ENCODE results near the gene ZFAND3. TPM values are rescaled to one million over a fixed set of nuclear protein-coding genes. Genes with fewer than 3 reads are reported as not detected.

ZFAND3 gene
- polyA plus RNA-seq, 1 of the 3 experiments (the other 2 are of a cell fraction) = 16.7 TPM

GRCh38 chr6:37981626-37982025, 162.1 kb downstream of the ZFAND3 start:
- 98% methylated on average over 2 of the region's 2 CpGs for WGBS (ENCODE audit: low lambda C conversion rate)
- peaks cover 10 to 13% of the 10 kb centered on the region in 2 experiments; a peak in 3 of 4 replicates for H3K4me1 ChIP-seq (ENCODE audit: control insufficient read depth in 1 of 2, insufficient read depth in 2 of 2, low read depth in 1 of 2, low read length in 1 of 2)
- no peak for DNase-seq
- no peak overlapping the region for H2AFZ ChIP-seq (ENCODE audit: low read depth)
- CTCF ChIA-PET = interaction anchor here (1.3 to 1.4 kb wide), 3 partner anchors 11 to 86 kb away, joined by 3 to 5 read pairs (median 3); no protein-coding TSS in a partner anchor
- no peak overlapping the region for H3K4me2 ChIP-seq
- peaks cover 92% of the 10 kb centered on the region for H4K20me1 ChIP-seq (ENCODE audit: insufficient read depth)
- no peaks in the 10 kb centered on the region for H3K36me3 ChIP-seq (replicated peaks in 1 of 2; ENCODE audit: control insufficient read depth in 1 of 2, insufficient read depth in 2 of 2, low read length in 1 of 2)
- H3K79me2 ChIP-seq (ENCODE audit: insufficient read depth) = peaks cover 97% of the 10 kb centered on the region
- no peak overlapping the region for H3K9ac ChIP-seq
- TF ChIP-seq SIN3A (IDR thresholded peaks at IDR 0.05; ENCODE audit: borderline replicate concordance, low read depth, low read length) = no peak
- TF ChIP-seq FOSL2 (IDR thresholded peaks at IDR 0.05; ENCODE audit: borderline replicate concordance, low read depth) = no peak
- TF ChIP-seq EZH2phosphoT487 (IDR thresholded peaks at IDR 0.05; ENCODE audit: borderline replicate concordance, low read depth) = no peak
- TF ChIP-seq RAD21 (IDR thresholded peaks at IDR 0.05; ENCODE audit: low read length) = no peak
- no peak for TF ChIP-seq TCF12 (IDR thresholded peaks at IDR 0.05)
- TF ChIP-seq CTCF (IDR thresholded peaks at IDR 0.05) = no peak
- TF ChIP-seq MAX (IDR thresholded peaks at IDR 0.05; ENCODE audit: low read depth) = no peak
- TF ChIP-seq SMC3 (IDR thresholded peaks at IDR 0.05; ENCODE audit: low read depth, low read length) = no peak
- TF ChIP-seq USF2 (IDR thresholded peaks at IDR 0.05; ENCODE audit: borderline replicate concordance, low read depth, low read length) = no peak
- no peak for TF ChIP-seq ZBTB33 (IDR thresholded peaks at IDR 0.05; ENCODE audit: borderline replicate concordance, low read depth)
- no peaks in the 10 kb centered on the region for H3K9me3 ChIP-seq
- H3K9me2 ChIP-seq = no peaks in the 10 kb centered on the region
- H3F3A ChIP-seq (replicated peaks; ENCODE audit: insufficient read depth) = peaks cover 8% of the 10 kb centered on the region
- POLR2A ChIA-PET = no interaction called here
- H3K27ac ChIP-seq (ENCODE audit: low read depth in 2 of 2, low read length in 1 of 2) = no peak overlapping the region
- H3K4me3 ChIP-seq (ENCODE audit: low read depth in 2 of 2, low read length in 1 of 2) = no peak overlapping the region
- H3K27me3 ChIP-seq (ENCODE audit: insufficient read depth) = no peaks in the 10 kb centered on the region

- H3K27me3 ChIP-seq (ENCODE audit: insufficient read depth) = no peaks in the 10 kb centered on the region
- no peak overlapping the region for H2AFZ ChIP-seq (ENCODE audit: low read depth)
- CTCF ChIA-PET = no interaction called here
- H3K9me3 ChIP-seq = no peaks in the 10 kb centered on the region
- no peak overlapping the region for H3K4me2 ChIP-seq
- H3K36me3 ChIP-seq (replicated peaks in 1 of 2; ENCODE audit: control insufficient read depth in 1 of 2, insufficient read depth in 2 of 2, low read length in 1 of 2) = no peaks in the 10 kb centered on the region
- no peak overlapping the region for H3K4me3 ChIP-seq (ENCODE audit: low read depth in 2 of 2, low read length in 1 of 2)
- POLR2A ChIA-PET = no interaction called here
- no peak overlapping the region for H3K9ac ChIP-seq
- WGBS (ENCODE audit: low lambda C conversion rate) = 94% methylated on average over 3 of the region's 3 CpGs
- no peak overlapping the region for H3K27ac ChIP-seq (ENCODE audit: low read depth in 2 of 2, low read length in 1 of 2)
- no peak for DNase-seq
- peaks cover 92% of the 10 kb centered on the region for H4K20me1 ChIP-seq (ENCODE audit: insufficient read depth)
- peaks cover 10 to 20% of the 10 kb centered on the region in 2 experiments; a peak in 3 of 4 replicates for H3K4me1 ChIP-seq (ENCODE audit: control insufficient read depth in 1 of 2, insufficient read depth in 2 of 2, low read depth in 1 of 2, low read length in 1 of 2)
- no peaks in the 10 kb centered on the region for H3K9me2 ChIP-seq
- peaks cover 97% of the 10 kb centered on the region for H3K79me2 ChIP-seq (ENCODE audit: insufficient read depth)
- peaks cover 12% of the 10 kb centered on the region for H3F3A ChIP-seq (replicated peaks; ENCODE audit: insufficient read depth)
- TF ChIP-seq EP300 (IDR thresholded peaks at IDR 0.05; ENCODE audit: borderline replicate concordance in 1 of 2, low read depth in 1 of 2, low read length in 1 of 2) (no peak), TEAD4 (IDR thresholded peaks at IDR 0.05; ENCODE audit: borderline replicate concordance, insufficient read depth) (no peak), PBX3 (IDR thresholded peaks at IDR 0.05) (no peak), YY1 (IDR thresholded peaks at IDR 0.05; ENCODE audit: low read depth) (no peak), RAD21 (IDR thresholded peaks at IDR 0.05; ENCODE audit: low read length) (no peak), REST (IDR thresholded peaks at IDR 0.05; ENCODE audit: low read depth, low read length) (no peak), MEF2A (IDR thresholded peaks at IDR 0.05; ENCODE audit: borderline replicate concordance, low read depth) (no peak), GABPA (IDR thresholded peaks at IDR 0.05; ENCODE audit: low read depth) (no peak), NFIC (IDR thresholded peaks at IDR 0.05; ENCODE audit: borderline replicate concordance) (no peak)
These were observed 162.8 kb downstream of the ZFAND3 start for GRCh38 chr6:37982317-37982716.

All from SK-N-SH (cell line).